Naive thymus-derived CD4-positive, alpha-beta T cell (primary cell): ENCODE data around the gene CELF5. TPM values are rescaled to one million over a fixed set of nuclear protein-coding genes. Genes with fewer than 3 reads are reported as not detected.
A peak's percentile ranks its signal among the peaks of the same experiment; 100 is the strongest.

Experiments used
- ATAC-seq: fragments of 150-1000 bp; cut with Tn5 transposase; 2 replicates; pipeline ENCODE4 v1.10.0; 2021; ENCODE audit warnings: mild to moderate bottlenecking, moderate library complexity
- CTCF ChIA-PET: fragments of 350-600 bp; sonication (Branson Sonifier 250); formaldehyde crosslinking; loops from one replicate; lab custom pipeline; 2021; ENCODE audit warnings: antibody characterized with exemption; lab: Charles Lee
- POLR2A ChIA-PET: fragments of 350-600 bp; sonication (Branson Sonifier 250); formaldehyde crosslinking; loops from one replicate; lab custom pipeline; 2021; ENCODE audit warnings: antibody characterized with exemption, inconsistent platforms; lab: Charles Lee
- DNase-seq, 9 donors: peaks; one replicate each; pipeline versions ENCODE4 v3.0.0 to v3.0.0-alpha.2; 2020 to 2022; ENCODE audit warnings: mixed read lengths in 1 of 9
- H3K27ac ChIP-seq: one replicate; pipeline ENCODE4 v1.7.0; 2013; ENCODE audit warnings: mild to moderate bottlenecking, low read depth, low read length, moderate library complexity
- H3K27me3 ChIP-seq, 2 donors: one replicate each; pipeline ENCODE4 v1.7.0; 2013; ENCODE audit warnings: low read length in 2 of 2, mild to moderate bottlenecking in 2 of 2, moderate library complexity in 2 of 2; ENCODE audit not compliant: control insufficient read depth in 2 of 2, insufficient read depth in 2 of 2
- H3K36me3 ChIP-seq, 3 experiments: 1 replicate in 2 of 3; 2 replicates in 1 of 3; pipeline ENCODE4 v1.7.0; 2013; ENCODE audit warnings: low read length in 3 of 3, mild to moderate bottlenecking in 3 of 3, moderate library complexity in 1 of 3; ENCODE audit not compliant: insufficient read depth in 3 of 3, control insufficient read depth in 2 of 3
- H3K4me1 ChIP-seq, 2 donors: one replicate each; pipeline ENCODE4 v1.7.0; 2013; ENCODE audit warnings: low read length in 2 of 2, mild to moderate bottlenecking in 2 of 2, moderate library complexity in 1 of 2; ENCODE audit not compliant: control insufficient read depth in 2 of 2, insufficient read depth in 2 of 2
- H3K4me3 ChIP-seq: 2 replicates; pipeline ENCODE4 v1.7.0; 2013; ENCODE audit warnings: mild to moderate bottlenecking, low read length
- H3K9me3 ChIP-seq, 3 experiments: 1 replicate in 2 of 3; 2 replicates in 1 of 3; pipeline ENCODE4 v1.7.0; 2013; ENCODE audit warnings: low read length in 3 of 3; ENCODE audit not compliant: control insufficient read depth in 2 of 3
- H3K27ac Mint-ChIP-seq, 9 donors: one replicate each; pipeline ENCODE4 v1.8.0; 2020 to 2022; ENCODE audit warnings: mixed read lengths in 9 of 9, mild to moderate bottlenecking in 8 of 9, moderate library complexity in 5 of 9, inconsistent platforms in 2 of 9
- H3K27me3 Mint-ChIP-seq, 5 donors: one replicate each; pipeline ENCODE4 v1.8.0; 2021 to 2022; ENCODE audit warnings: mixed read lengths in 5 of 5, mild to moderate bottlenecking in 1 of 5
- H3K36me3 Mint-ChIP-seq, 5 donors: one replicate each; pipeline ENCODE4 v1.8.0; 2020 to 2022; ENCODE audit warnings: mixed read lengths in 5 of 5, mild to moderate bottlenecking in 3 of 5, inconsistent platforms in 1 of 5
- H3K4me1 Mint-ChIP-seq, 7 donors: one replicate each; pipeline ENCODE4 v1.8.0; 2020 to 2022; ENCODE audit warnings: mixed read lengths in 7 of 7, mild to moderate bottlenecking in 3 of 7, inconsistent platforms in 1 of 7
- H3K4me3 Mint-ChIP-seq, 10 donors: one replicate each; pipeline ENCODE4 v1.8.0; 2020 to 2022; ENCODE audit warnings: mild to moderate bottlenecking in 10 of 10, mixed read lengths in 10 of 10, moderate library complexity in 6 of 10, inconsistent platforms in 2 of 10
- H3K9me3 Mint-ChIP-seq, 11 donors: one replicate each; pipeline ENCODE4 v1.8.0; 2020 to 2022; ENCODE audit warnings: mixed read lengths in 11 of 11, mild to moderate bottlenecking in 4 of 11, inconsistent platforms in 1 of 11, moderate library complexity in 1 of 11
- intact Hi-C, 2 donors: fragments of 100-400 bp; cut with micrococcal nuclease; formaldehyde crosslinking; loops; one replicate each; pipeline ENCODE4 v1.15.1; 2023
- polyA plus RNA-seq, 2 donors: library from polyadenylated mRNA; unstranded; fragments of 300-500 nt; fragmentation: Illumina TruSeq; gene quantifications; one replicate each; pipeline ENCODE4 v1.2.3, GENCODE V29; 2021
- total RNA-seq, 6 experiments: library from RNA in 5 of 6; stranded (reverse) in 5 of 6; gene quantifications; 1 replicate in 5 of 6; 2 replicates in 1 of 6; pipeline ENCODE4 v1.2.3 and lab custom pipeline; 2021 to 2026

Gene CELF5
- total and polyA plus RNA-seq, 7 experiments from 2014 or later: 0.16 to 0.27 (median 0.17) TPM; not detected in 2

- Histone ChIP-seq H3K9me3 (no peaks in the 10 kb centered on the region), H3K27me3 (peaks cover 0 to 6% of the 10 kb centered on the region in 2 donors), H3K4me3 (no peak overlapping the region), H3K27ac (no peak overlapping the region), H3K36me3 (no peaks in the 10 kb centered on the region), H3K4me1 (no peaks in the 10 kb centered on the region)
- ChIA-PET POLR2A (no interaction called here), CTCF (no interaction called here)
- no peak for DNase-seq
- intact Hi-C loops: no loop called here
- H3K4me3 Mint-ChIP-seq: peak overlapping the region in 1 of 10 donors; percentile 11
- peaks cover 0 to 4% (median 0%) of the 10 kb centered on the region in 11 donors for H3K9me3 Mint-ChIP-seq
- no peak for ATAC-seq
- H3K4me1 Mint-ChIP-seq: peaks cover 0 to 4% (median 0%) of the 10 kb centered on the region in 7 donors
- H3K36me3 Mint-ChIP-seq: no peaks in the 10 kb centered on the region
- peaks cover 20 to 31% (median 25%) of the 10 kb centered on the region in 5 donors for H3K27me3 Mint-ChIP-seq
- no peak overlapping the region for H3K27ac Mint-ChIP-seq
These were observed 41.7 kb downstream of the CELF5 start for GRCh38 chr19:3266092-3266693.

GRCh38 chr19:3266792-3267514 is 42.5 kb downstream of the CELF5 start:
- Histone ChIP-seq H3K27me3 (peaks cover 0 to 6% of the 10 kb centered on the region in 2 donors), H3K36me3 (no peaks in the 10 kb centered on the region), H3K9me3 (no peaks in the 10 kb centered on the region), H3K4me1 (no peaks in the 10 kb centered on the region), H3K27ac (no peak overlapping the region), H3K4me3 (no peak overlapping the region)
- CTCF ChIA-PET: no interaction called here
- intact Hi-C loops: no loop called here
- no peak for ATAC-seq
- DNase-seq: no peak
- no peaks in the 10 kb centered on the region for H3K36me3 Mint-ChIP-seq
- peaks cover 0 to 4% (median 0%) of the 10 kb centered on the region in 7 donors for H3K4me1 Mint-ChIP-seq
- H3K9me3 Mint-ChIP-seq: peaks cover 0 to 4% (median 0%) of the 10 kb centered on the region in 11 donors
- peaks cover 28 to 39% (median 32%) of the 10 kb centered on the region in 5 donors for H3K27me3 Mint-ChIP-seq
- H3K27ac Mint-ChIP-seq: no peak overlapping the region
- POLR2A ChIA-PET: no interaction called here
- no peak overlapping the region for H3K4me3 Mint-ChIP-seq

DNA sequence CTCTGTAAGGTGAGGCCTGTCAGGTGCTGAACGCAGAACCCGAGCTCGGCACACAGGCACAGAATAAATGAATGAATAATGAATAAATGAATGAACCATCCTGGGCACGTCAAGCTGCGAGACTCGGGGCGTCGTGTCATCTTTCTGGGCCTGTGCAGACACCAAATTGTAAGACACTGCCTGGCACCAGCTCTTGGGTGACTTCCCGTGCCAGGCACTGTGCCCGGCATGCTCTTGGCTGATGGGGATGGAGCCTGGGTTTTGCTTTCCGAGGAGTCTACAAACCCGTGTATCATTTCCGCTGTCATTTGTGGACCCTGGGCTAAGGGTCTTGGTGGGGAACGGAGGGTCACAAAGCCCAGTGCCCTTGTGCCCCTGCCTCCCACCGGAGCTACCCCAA is 43.9 kb downstream of the CELF5 start:
- ATAC-seq (no peak), DNase-seq (no peak)
- peaks cover 0 to 4% (median under 1%) of the 10 kb centered on the region in 11 donors for H3K9me3 Mint-ChIP-seq
- ChIA-PET POLR2A (no interaction called here), CTCF (no interaction called here)
- H3K36me3 ChIP-seq: no peaks in the 10 kb centered on the region
- H3K27me3 Mint-ChIP-seq: peaks cover 32 to 43% (median 35%) of the 10 kb centered on the region in 5 donors
- no peaks in the 10 kb centered on the region for H3K4me1 ChIP-seq
- H3K9me3 ChIP-seq: peaks cover 0 to 5% (median 0%) of the 10 kb centered on the region in 3 experiments
- intact Hi-C loops: no loop called here
- no peak overlapping the region for H3K27ac Mint-ChIP-seq
- H3K4me3 Mint-ChIP-seq: no peak overlapping the region
- H3K4me1 Mint-ChIP-seq: peaks cover 0 to 4% (median 0%) of the 10 kb centered on the region in 7 donors
- peaks cover 0 to 6% of the 10 kb centered on the region in 2 donors for H3K27me3 ChIP-seq
- H3K4me3 ChIP-seq: no peak overlapping the region
- no peaks in the 10 kb centered on the region for H3K36me3 Mint-ChIP-seq
- no peak overlapping the region for H3K27ac ChIP-seq

GRCh38 chr19:3268763-3269162 is 44.3 kb downstream of the CELF5 start:
- Mint-ChIP-seq H3K27ac (no peak overlapping the region), H3K4me3 (no peak overlapping the region), H3K9me3 (peaks cover 0 to 4% (median 2%) of the 10 kb centered on the region in 11 donors), H3K27me3 (peaks cover 32 to 43% (median 35%) of the 10 kb centered on the region in 5 donors), H3K36me3 (no peaks in the 10 kb centered on the region), H3K4me1 (peaks cover 0 to 4% (median 0%) of the 10 kb centered on the region in 7 donors)
- CTCF ChIA-PET: no interaction called here
- Histone ChIP-seq H3K9me3 (peaks cover 0 to 6% (median 0%) of the 10 kb centered on the region in 3 experiments), H3K36me3 (no peaks in the 10 kb centered on the region), H3K27me3 (peaks cover 0 to 6% of the 10 kb centered on the region in 2 donors), H3K4me1 (no peaks in the 10 kb centered on the region), H3K4me3 (no peak overlapping the region), H3K27ac (no peak overlapping the region)
- POLR2A ChIA-PET: no interaction called here
- intact Hi-C loops: no loop called here
- ATAC-seq: no peak
- no peak for DNase-seq

- DNase-seq: no peak
- H3K9me3 Mint-ChIP-seq: peaks cover 0 to 4% (median 2%) of the 10 kb centered on the region in 11 donors
- POLR2A ChIA-PET: no interaction called here
- H3K9me3 ChIP-seq: peaks cover 0 to 6% (median 0%) of the 10 kb centered on the region in 3 experiments
- H3K36me3 ChIP-seq: no peaks in the 10 kb centered on the region
- H3K27ac ChIP-seq: no peak overlapping the region
- ATAC-seq: no peak
- peaks cover 5 to 10% (median 6%) of the 10 kb centered on the region in 7 donors for H3K4me1 Mint-ChIP-seq
- intact Hi-C loops: loop anchor here in 1 of 2 donors (10.0 kb wide), 1 partner anchor 325 kb away; the partner anchor contains the start of gene ZNF77
- H3K4me3 Mint-ChIP-seq: no peak overlapping the region
- no peak overlapping the region for H3K27ac Mint-ChIP-seq
- peaks cover 0 to 6% of the 10 kb centered on the region in 2 donors for H3K27me3 ChIP-seq
- H3K4me1 ChIP-seq: peaks cover 5 to 9% of the 10 kb centered on the region in 2 donors
- no peak overlapping the region for H3K4me3 ChIP-seq
- no peaks in the 10 kb centered on the region for H3K36me3 Mint-ChIP-seq
- CTCF ChIA-PET: no interaction called here
- H3K27me3 Mint-ChIP-seq: peaks cover 32 to 43% (median 35%) of the 10 kb centered on the region in 5 donors
These were observed 45.6 kb downstream of the CELF5 start for GRCh38 chr19:3269916-3270671.

DNA sequence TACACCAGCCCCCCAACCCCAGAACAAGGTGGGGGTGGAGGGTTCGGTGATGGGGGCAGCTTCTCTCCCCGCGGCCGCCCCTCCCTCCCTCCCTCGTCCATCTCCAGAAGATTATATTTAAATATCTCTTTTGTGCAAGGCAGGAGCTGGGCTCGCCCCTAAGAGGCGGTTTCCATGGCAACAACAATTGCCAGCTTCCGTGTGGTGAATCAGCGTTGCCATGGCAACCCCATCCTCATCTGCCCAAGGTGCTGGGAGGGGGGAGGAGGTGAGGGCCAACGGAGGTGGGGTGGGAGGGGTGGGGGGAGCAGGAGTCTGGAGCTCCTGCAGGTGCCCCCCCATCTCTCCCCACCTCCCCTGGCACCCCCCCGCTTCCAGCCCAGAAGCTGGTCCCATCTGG is 46.4 kb downstream of the CELF5 start:
- ATAC-seq: no peak
- Mint-ChIP-seq H3K36me3 (no peaks in the 10 kb centered on the region), H3K4me1 (peaks cover 8 to 14% (median 10%) of the 10 kb centered on the region in 7 donors), H3K27ac (no peak overlapping the region), H3K27me3 (peaks cover 32 to 43% (median 35%) of the 10 kb centered on the region in 5 donors), H3K4me3 (no peak overlapping the region), H3K9me3 (peaks cover 0 to 4% (median 0%) of the 10 kb centered on the region in 11 donors)
- POLR2A ChIA-PET: no interaction called here
- Histone ChIP-seq H3K9me3 (peaks cover 0 to 6% (median 0%) of the 10 kb centered on the region in 3 experiments), H3K27ac (no peak overlapping the region), H3K4me3 (no peak overlapping the region), H3K4me1 (peaks cover 8 to 12% of the 10 kb centered on the region in 2 donors), H3K27me3 (peaks cover 0 to 6% of the 10 kb centered on the region in 2 donors), H3K36me3 (no peaks in the 10 kb centered on the region)
- peak in 5 of 9 donors; percentile 29 to 63 (median 33) for DNase-seq
- CTCF ChIA-PET: no interaction called here
- intact Hi-C loops: loop anchor here in 1 of 2 donors (10.0 kb wide), 1 partner anchor 326 kb away; the partner anchor contains the start of gene ZNF77
